HUES64 (cell line): ENCODE measurements around the gene PRKD1.

Source experiments
- H3K27ac ChIP-seq: 2 replicates; pipeline ENCODE4 v1.7.0; 2013; ENCODE audit warnings: low read depth, low read length, inconsistent platforms
- H3K27me3 ChIP-seq: 2 replicates; pipeline ENCODE4 v1.6.1; 2013; ENCODE audit warnings: mild to moderate bottlenecking, low read length; ENCODE audit not compliant: insufficient read depth
- H3K36me3 ChIP-seq: 2 replicates; pipeline ENCODE4 v1.6.1; 2013; ENCODE audit warnings: mild to moderate bottlenecking, low read length; ENCODE audit not compliant: insufficient read depth
- H3K4me1 ChIP-seq: 2 replicates; pipeline ENCODE4 v1.6.1; 2013; ENCODE audit warnings: mild to moderate bottlenecking, low read length, moderate library complexity; ENCODE audit not compliant: insufficient read depth
- H3K4me3 ChIP-seq: 2 replicates; pipeline ENCODE4 v1.5.1; 2013; ENCODE audit warnings: mild to moderate bottlenecking, low read length, moderate library complexity
- H3K9ac ChIP-seq: 2 replicates; pipeline ENCODE4 v1.6.1; 2013; ENCODE audit warnings: mild to moderate bottlenecking, low read depth, low read length
- H3K9me3 ChIP-seq: 2 replicates; pipeline ENCODE4 v1.6.1; 2013; ENCODE audit warnings: low read depth, low read length; ENCODE audit not compliant: insufficient read depth
- WGBS: fragments of 150-250, 120-280 bp; methylation state at CpG from one replicate; pipeline ENCODE4 v1.1.7; 2013; ENCODE audit warnings: missing lambda C conversion rate; 5-methylcytosine and 5-hydroxymethylcytosine counted together

The PRKD1 gene

GRCh38 chr14:29645117-29645516 lies 282.5 kb downstream of the PRKD1 start:
- no peaks in the 10 kb centered on the region for H3K27me3 ChIP-seq
- H3K9ac ChIP-seq: no peak overlapping the region
- H3K4me1 ChIP-seq: peaks cover 7% of the 10 kb centered on the region
- no peak overlapping the region for H3K4me3 ChIP-seq
- 96% methylated on average over 1 of the region's 1 CpG for WGBS
- H3K27ac ChIP-seq: no peak overlapping the region
- H3K9me3 ChIP-seq: peaks cover 23% of the 10 kb centered on the region
- no peaks in the 10 kb centered on the region for H3K36me3 ChIP-seq

- WGBS: 96% methylated on average over 2 of the region's 5 CpGs
- H3K4me3 ChIP-seq: no peak overlapping the region
- no peaks in the 10 kb centered on the region for H3K27me3 ChIP-seq
- peaks cover 23% of the 10 kb centered on the region for H3K9me3 ChIP-seq
- H3K9ac ChIP-seq: 0 out of 2 replicates have a peak overlapping the region, but pooled peaks have one; percentile 44
- H3K27ac ChIP-seq: no peak overlapping the region
- H3K36me3 ChIP-seq: no peaks in the 10 kb centered on the region
- H3K4me1 ChIP-seq: peaks cover 7% of the 10 kb centered on the region
Measured at GRCh38 chr14:29643433-29644211, 284.0 kb downstream of the PRKD1 start.

GRCh38 chr14:29637411-29637810 lies 290.2 kb downstream of the PRKD1 start:
- Histone ChIP-seq H3K9me3 (no peaks in the 10 kb centered on the region), H3K4me3 (no peak overlapping the region), H3K4me1 (no peaks in the 10 kb centered on the region), H3K27ac (no peak overlapping the region), H3K27me3 (no peaks in the 10 kb centered on the region), H3K36me3 (no peaks in the 10 kb centered on the region), H3K9ac (no peak overlapping the region)
- 95% methylated on average over 2 of the region's 2 CpGs for WGBS

- H3K27me3 ChIP-seq: no peaks in the 10 kb centered on the region
- no peaks in the 10 kb centered on the region for H3K9me3 ChIP-seq
- no peak overlapping the region for H3K4me3 ChIP-seq
- WGBS: 77% methylated on average over 2 of the region's 3 CpGs
- H3K36me3 ChIP-seq: no peaks in the 10 kb centered on the region
- no peak overlapping the region for H3K27ac ChIP-seq
- H3K9ac ChIP-seq: no peak overlapping the region
- no peaks in the 10 kb centered on the region for H3K4me1 ChIP-seq
Measured at GRCh38 chr14:29636870-29637269, 290.8 kb downstream of the PRKD1 start.

GRCh38 chr14:29630566-29631160 lies 297.0 kb downstream of the PRKD1 start:
- no peak overlapping the region for H3K4me3 ChIP-seq
- H3K36me3 ChIP-seq: no peaks in the 10 kb centered on the region
- H3K9ac ChIP-seq: no peak overlapping the region
- no peaks in the 10 kb centered on the region for H3K4me1 ChIP-seq
- H3K27me3 ChIP-seq: no peaks in the 10 kb centered on the region
- H3K9me3 ChIP-seq: no peaks in the 10 kb centered on the region
- 94% methylated on average over 4 of the region's 5 CpGs for WGBS
- no peak overlapping the region for H3K27ac ChIP-seq

- Histone ChIP-seq H3K36me3 (no peaks in the 10 kb centered on the region), H3K27ac (no peak overlapping the region), H3K9ac (no peak overlapping the region), H3K4me3 (no peak overlapping the region), H3K27me3 (no peaks in the 10 kb centered on the region), H3K9me3 (no peaks in the 10 kb centered on the region), H3K4me1 (no peaks in the 10 kb centered on the region)
Measured at GRCh38 chr14:29629839-29630238, 297.8 kb downstream of the PRKD1 start.

- no peaks in the 10 kb centered on the region for H3K27me3 ChIP-seq
Measured at GRCh38 chr14:29627137-29627536, 300.5 kb downstream of the PRKD1 start.

GRCh38 chr14:29618323-29619067 lies 309.2 kb downstream of the PRKD1 start:
- 83% methylated on average over 3 of the region's 4 CpGs for whole genome bisulfite sequencing
- no peaks in the 10 kb centered on the region for H3K4me1 ChIP-seq
- no peak overlapping the region for H3K4me3 ChIP-seq
- peaks cover 6% of the 10 kb centered on the region; the same call in 1 of the 2 replicates for H3K9me3 ChIP-seq
- H3K27me3 ChIP-seq: no peaks in the 10 kb centered on the region
- no peak overlapping the region for H3K27ac ChIP-seq
- no peaks in the 10 kb centered on the region for H3K36me3 ChIP-seq
- H3K9ac ChIP-seq: no peak overlapping the region

More at GRCh38 chr14:29627137-29627536, 300.5 kb downstream of the PRKD1 start:
- H3K36me3 ChIP-seq: no peaks in the 10 kb centered on the region
- no peak overlapping the region for H3K27ac ChIP-seq
- no peaks in the 10 kb centered on the region for H3K4me1 ChIP-seq
- H3K9ac ChIP-seq: no peak overlapping the region
- no peak overlapping the region for H3K4me3 ChIP-seq
- H3K9me3 ChIP-seq: no peaks in the 10 kb centered on the region
- 87% methylated on average over 3 of the region's 3 CpGs for WGBS

GRCh38 chr14:29616922-29617321 lies 310.7 kb downstream of the PRKD1 start:
- Histone ChIP-seq H3K4me3 (no peak overlapping the region), H3K9me3 (peaks cover 6% of the 10 kb centered on the region; the same call in 1 of the 2 replicates), H3K4me1 (no peaks in the 10 kb centered on the region), H3K9ac (no peak overlapping the region), H3K36me3 (no peaks in the 10 kb centered on the region), H3K27ac (no peak overlapping the region), H3K27me3 (no peaks in the 10 kb centered on the region)

GRCh38 chr14:29608861-29609260 lies 318.8 kb downstream of the PRKD1 start:
- Histone ChIP-seq H3K4me1 (peaks cover 10% of the 10 kb centered on the region; the same call in 1 of the 2 replicates), H3K9me3 (no peaks in the 10 kb centered on the region), H3K9ac (no peak overlapping the region), H3K36me3 (no peaks in the 10 kb centered on the region), H3K27ac (no peak overlapping the region), H3K27me3 (no peaks in the 10 kb centered on the region), H3K4me3 (no peak overlapping the region)
- 95% methylated on average over 2 of the region's 2 CpGs for WGBS

- WGBS: 91% methylated on average over 4 of the region's 5 CpGs
- Histone ChIP-seq H3K9ac (no peak overlapping the region), H3K4me3 (no peak overlapping the region), H3K27me3 (no peaks in the 10 kb centered on the region), H3K4me1 (peaks cover 10% of the 10 kb centered on the region; the same call in 1 of the 2 replicates), H3K27ac (no peak overlapping the region), H3K9me3 (no peaks in the 10 kb centered on the region), H3K36me3 (no peaks in the 10 kb centered on the region)
Measured at GRCh38 chr14:29607169-29607568, 320.5 kb downstream of the PRKD1 start.
